IMR-90 (cell line): ENCODE data around the gene GIMAP8. TPM values are rescaled to one million over a fixed set of nuclear protein-coding genes. Genes with fewer than 3 reads are reported as not detected.

Source experiments
- ATAC-seq: fragments of 200-7000 bp; cut with Tn5 transposase; 2 replicates; pipeline ENCODE4 v1.9.1; 2020; ENCODE audit warnings: low read depth, mild to moderate bottlenecking, moderate library complexity
- BruUV-seq: library from RNA; stranded (reverse); fragments of 400-500 nt; replicated peaks from 2 replicates; lab custom pipeline; 2021; lab: Mats Ljungman, UMichigan
- CTCF ChIA-PET: fragments of 300-600 bp; formaldehyde crosslinking; extraction: SDS; loops from one replicate; lab custom pipeline; 2021; ENCODE audit warnings: antibody characterized with exemption; lab: Yijun Ruan, JAX
- POLR2A ChIA-PET: fragments of 300-600 bp; sonication (Branson Sonifier 250); formaldehyde crosslinking; loops from one replicate; lab custom pipeline; 2022; ENCODE audit warnings: antibody characterized with exemption; ENCODE audit not compliant: unreplicated experiment; lab: Charles Lee
- DNase-seq: peaks from one replicate; pipeline ENCODE4 v3.0.0; 2013
- H2AFZ ChIP-seq: replicated peaks from 2 replicates; pipeline ENCODE3; 2013; ENCODE audit warnings: low read length, mild to moderate bottlenecking; ENCODE audit not compliant: poor library complexity
- H2AK5ac ChIP-seq: 2 replicates; pipeline ENCODE4 v1.6.1; 2013; ENCODE audit warnings: low read depth, low read length, inconsistent platforms
- H2AK9ac ChIP-seq: replicated peaks from 2 replicates; pipeline ENCODE3; 2013; ENCODE audit warnings: mild to moderate bottlenecking, low read depth, low read length, moderate library complexity; ENCODE audit not compliant: poor library complexity
- H2BK120ac ChIP-seq: 2 replicates; pipeline ENCODE4 v1.6.1; 2013; ENCODE audit warnings: low read depth, low read length, inconsistent platforms
- H2BK15ac ChIP-seq: 3 replicates; pipeline ENCODE4 v1.6.1; 2013; ENCODE audit warnings: low read depth, low read length, inconsistent platforms
- H2BK20ac ChIP-seq: 2 replicates; pipeline ENCODE4 v1.6.1; 2013; ENCODE audit warnings: low read depth, mild to moderate bottlenecking, inconsistent platforms, low read length, moderate library complexity
- H2BK5ac ChIP-seq: 2 replicates; pipeline ENCODE4 v1.6.1; 2013; ENCODE audit warnings: mild to moderate bottlenecking, low read depth, low read length, inconsistent platforms; ENCODE audit not compliant: poor library complexity, severe bottlenecking
- H3K14ac ChIP-seq: replicated peaks from 2 replicates; pipeline ENCODE4 v1.6.1; 2013; ENCODE audit warnings: low read depth, low read length, inconsistent platforms
- H3K18ac ChIP-seq: 2 replicates; pipeline ENCODE4 v1.6.1; 2013; ENCODE audit warnings: low read depth, low read length, control low read depth
- H3K23ac ChIP-seq: 2 replicates; pipeline ENCODE4 v1.6.1; 2013; ENCODE audit warnings: low read depth, low read length, inconsistent platforms
- H3K27ac ChIP-seq: 2 replicates; pipeline ENCODE4 v1.5.1; 2013; ENCODE audit warnings: mild to moderate bottlenecking, control low read depth, low read length; ENCODE audit not compliant: insufficient read depth
- H3K27me3 ChIP-seq: 2 replicates; pipeline ENCODE4 v1.6.1; 2013; ENCODE audit warnings: low read length; ENCODE audit not compliant: control insufficient read depth, insufficient read depth
- H3K36me3 ChIP-seq: 2 replicates; pipeline ENCODE4 v1.6.1; 2013; ENCODE audit warnings: low read length, mixed read lengths; ENCODE audit not compliant: control insufficient read depth, insufficient read depth
- H3K4ac ChIP-seq: 2 replicates; pipeline ENCODE4 v1.6.1; 2013; ENCODE audit warnings: low read depth, low read length, inconsistent platforms
- H3K4me1 ChIP-seq: 2 replicates; pipeline ENCODE4 v1.6.1; 2013; ENCODE audit warnings: low read length, mixed read lengths; ENCODE audit not compliant: control insufficient read depth, insufficient read depth
- H3K4me2 ChIP-seq: 2 replicates; pipeline ENCODE4 v1.6.1; 2013; ENCODE audit warnings: low read depth, mild to moderate bottlenecking, control low read depth, low read length, moderate library complexity
- H3K4me3 ChIP-seq: 2 replicates; pipeline ENCODE4 v1.5.1; 2013; ENCODE audit warnings: low read depth, mild to moderate bottlenecking, control low read depth, low read length, moderate library complexity; ENCODE audit not compliant: insufficient read depth
- H3K56ac ChIP-seq: 2 replicates; pipeline ENCODE4 v1.6.1; 2013; ENCODE audit warnings: low read length, inconsistent platforms; ENCODE audit not compliant: insufficient read depth; ENCODE audit errors: extremely low read depth
- H3K79me1 ChIP-seq, 2 experiments: 2 replicates each; pipeline ENCODE4 v1.6.1; 2013; ENCODE audit warnings: low read length in 2 of 2, inconsistent platforms in 1 of 2, low read depth in 1 of 2
- H3K9ac ChIP-seq: 2 replicates; pipeline ENCODE4 v1.6.1; 2013; ENCODE audit warnings: low read depth, low read length, control low read depth
- H3K9me1 ChIP-seq: 2 replicates; pipeline ENCODE4 v1.6.1; 2013; ENCODE audit warnings: low read length, inconsistent platforms; ENCODE audit not compliant: insufficient read depth
- H3K9me3 ChIP-seq: 2 replicates; pipeline ENCODE4 v1.6.1; 2013; ENCODE audit warnings: low read length; ENCODE audit not compliant: control insufficient read depth, insufficient read depth
- H4K20me1 ChIP-seq: 2 replicates; pipeline ENCODE4 v1.6.1; 2013; ENCODE audit warnings: low read length, inconsistent platforms; ENCODE audit not compliant: insufficient read depth
- H4K5ac ChIP-seq: 2 replicates; pipeline ENCODE4 v1.6.1; 2013; ENCODE audit warnings: mild to moderate bottlenecking, low read depth, low read length, control low read depth
- H4K8ac ChIP-seq, 2 experiments: 2 replicates each; pipeline ENCODE4 v1.6.1; 2013; ENCODE audit warnings: low read depth in 2 of 2, low read length in 2 of 2, control low read depth in 1 of 2, inconsistent platforms in 1 of 2
- H4K91ac ChIP-seq: 2 replicates; pipeline ENCODE4 v1.6.1; 2013; ENCODE audit warnings: low read depth, low read length, inconsistent platforms; ENCODE audit not compliant: insufficient read depth
- BHLHE40 ChIP-seq: fragments of 150-350 bp; IDR thresholded peaks from 2 replicates; pipeline ENCODE4 v1.6.1; 2016; ENCODE audit warnings: mild to moderate bottlenecking, low read depth, low read length
- CEBPB ChIP-seq: IDR thresholded peaks from 2 replicates; pipeline ENCODE4 v1.6.1; 2012; ENCODE audit warnings: low read depth, low read length, improper control_type of control experiment
- CTCF ChIP-seq: conservative IDR thresholded peaks from 2 replicates; pipeline ENCODE4 v1.5.1; 2012; ENCODE audit warnings: mild to moderate bottlenecking, low read depth, low read length, improper control_type of control experiment
- FOS ChIP-seq: fragments of 150-350 bp; IDR thresholded peaks from 2 replicates; pipeline ENCODE4 v1.6.1; 2016; ENCODE audit warnings: low read depth, low read length
- MAFK ChIP-seq: IDR thresholded peaks from 2 replicates; pipeline ENCODE4 v1.6.1; 2012; ENCODE audit warnings: low read depth, low read length, improper control_type of control experiment
- MAZ ChIP-seq: IDR thresholded peaks from 2 replicates; pipeline ENCODE4 v1.6.1; 2012; ENCODE audit warnings: low read depth, mild to moderate bottlenecking, low read length, improper control_type of control experiment, moderate library complexity, borderline replicate concordance
- MXI1 ChIP-seq: IDR thresholded peaks from 2 replicates; pipeline ENCODE4 v1.6.1; 2012; ENCODE audit warnings: low read depth, mild to moderate bottlenecking, low read length, moderate library complexity, borderline replicate concordance
- POLR2A ChIP-seq: IDR thresholded peaks from 2 replicates; pipeline ENCODE4 v1.6.1; 2012; ENCODE audit warnings: mild to moderate bottlenecking, low read depth, low read length
- RAD21 ChIP-seq: IDR thresholded peaks from 2 replicates; pipeline ENCODE4 v1.6.1; 2012; ENCODE audit warnings: low read length, improper control_type of control experiment
- SMC3 ChIP-seq: fragments of 150-350 bp; IDR thresholded peaks from 2 replicates; pipeline ENCODE4 v1.6.1; 2016; ENCODE audit warnings: low read depth, mild to moderate bottlenecking, antibody characterized with exemption, low read length, moderate library complexity
- WGBS, 2 experiments: methylation state at CpG; one replicate each; pipeline versions ENCODE4 v1.1.5 to v1.1.7; 2013; ENCODE audit warnings: missing lambda C conversion rate in 2 of 2; ENCODE audit not compliant: insufficient read length in 1 of 2; ENCODE audit errors: extremely low coverage in 2 of 2; 5-methylcytosine and 5-hydroxymethylcytosine counted together
- dilution Hi-C: fragments of 300-500 bp; cut with HindIII; formaldehyde crosslinking; loops from one replicate; pipeline ENCODE4 v1.14.3; 2018; ENCODE audit warnings: low sequenced_read_pairs; ENCODE audit not compliant: unreplicated experiment
- in situ Hi-C: fragments of 300-500 bp; cut with MboI; formaldehyde crosslinking; loops from 3 replicates; pipeline ENCODE4 v1.14.3; 2019; ENCODE audit warnings: low sequenced_read_pairs, inconsistent platforms, mixed read lengths
- intact Hi-C: fragments of 100-400 bp; cut with micrococcal nuclease; formaldehyde crosslinking; loops from 2 replicates; pipeline ENCODE4 v1.10.0; 2022
- polyA plus RNA-seq, 3 experiments: library from polyadenylated mRNA; depleted of rRNA; stranded (reverse); fragments of >200 nt; gene quantifications; 2 replicates each; pipeline ENCODE4 v1.2.3, GENCODE V29; 2012; ENCODE audit warnings: low replicate concordance in 1 of 3
- total RNA-seq: library from RNA; depleted of rRNA; stranded (reverse); fragments of >200 nt; gene quantifications from 2 replicates; pipeline ENCODE4 v1.2.3, GENCODE V29; 2012

GIMAP8 gene
- total and polyA plus RNA-seq, 2 of the 4 experiments (the other 2 are of a cell fraction): not detected

- WGBS, 2 experiments: 70% methylated on average over 2 of the region's 2 CpGs; no CpG with 5 or more reads in 1 of the 2 experiments
- no TSS peak for BruUV-seq
Measured at GRCh38 chr7:150446288-150446938, 4.0 kb upstream of the GIMAP8 start.

More at GRCh38 chr7:150446288-150446938, 4.0 kb upstream of the GIMAP8 start:
- CTCF ChIA-PET: interaction anchor here (1.3 kb wide), 1 partner anchor 8 kb away, joined by 3 read pairs; no protein-coding TSS in a partner anchor
- no peak overlapping the region for H4K8ac ChIP-seq
- no peak overlapping the region for H3K14ac ChIP-seq
- no peaks in the 10 kb centered on the region for H3K4me1 ChIP-seq
- H2BK120ac ChIP-seq: no peak overlapping the region
- H3K23ac ChIP-seq: no peak overlapping the region
- no peak overlapping the region for H4K5ac ChIP-seq
- no peak overlapping the region for H2BK15ac ChIP-seq
- H3K9me1 ChIP-seq: no peaks in the 10 kb centered on the region
- ATAC-seq (no peak), DNase-seq (no peak)
- peaks cover 11% of the 10 kb centered on the region for H3K9me3 ChIP-seq
- no peak overlapping the region for H3K9ac ChIP-seq
- POLR2A ChIA-PET: interaction anchor here (0.9 kb wide), 1 partner anchor 17 kb away, joined by 3 read pairs; no protein-coding TSS in a partner anchor
- no peak overlapping the region for H2AK9ac ChIP-seq
- H3K79me1 ChIP-seq: no peaks in the 10 kb centered on the region
- peaks cover 14% of the 10 kb centered on the region; the same call in 1 of the 2 replicates for H3K27me3 ChIP-seq
- H4K20me1 ChIP-seq: no peaks in the 10 kb centered on the region
- in situ Hi-C loops (no loop called here), dilution Hi-C loops (no loop called here), intact Hi-C loops (no loop called here)
- no peak overlapping the region for H2BK20ac ChIP-seq
- no peak overlapping the region for H3K4me2 ChIP-seq
- no peak overlapping the region for H4K91ac ChIP-seq
- no peak overlapping the region for H3K18ac ChIP-seq
- no peak overlapping the region for H3K4ac ChIP-seq
- no peaks in the 10 kb centered on the region for H3K36me3 ChIP-seq
- H3K4me3 ChIP-seq: no peak overlapping the region
- H2AFZ ChIP-seq: no peak overlapping the region
- no peak overlapping the region for H3K56ac ChIP-seq
- no peak overlapping the region for H3K27ac ChIP-seq
- no peak for TF ChIP-seq POLR2A
- TF ChIP-seq SMC3: no peak
- no peak for TF ChIP-seq FOS
- TF ChIP-seq MAZ: no peak
- no peak for TF ChIP-seq CEBPB
- TF ChIP-seq RAD21: no peak
- TF ChIP-seq MAFK: no peak
- no peak for TF ChIP-seq MXI1
- TF ChIP-seq BHLHE40: no peak
- no peak for TF ChIP-seq CTCF
- no peak overlapping the region for H2BK5ac ChIP-seq
- no peak overlapping the region for H2AK5ac ChIP-seq
